ENCODE results near the gene RHBDL1. TPM values are rescaled to one million over a fixed set of nuclear protein-coding genes. Genes with fewer than 3 reads are reported as not detected.

The RHBDL1 gene
- total and polyA plus RNA-seq, 2 donors (not counting 3 experiments of a cell fraction or from before 2014, with no cell fraction given) = 1.1 to 1.8 TPM

DNA sequence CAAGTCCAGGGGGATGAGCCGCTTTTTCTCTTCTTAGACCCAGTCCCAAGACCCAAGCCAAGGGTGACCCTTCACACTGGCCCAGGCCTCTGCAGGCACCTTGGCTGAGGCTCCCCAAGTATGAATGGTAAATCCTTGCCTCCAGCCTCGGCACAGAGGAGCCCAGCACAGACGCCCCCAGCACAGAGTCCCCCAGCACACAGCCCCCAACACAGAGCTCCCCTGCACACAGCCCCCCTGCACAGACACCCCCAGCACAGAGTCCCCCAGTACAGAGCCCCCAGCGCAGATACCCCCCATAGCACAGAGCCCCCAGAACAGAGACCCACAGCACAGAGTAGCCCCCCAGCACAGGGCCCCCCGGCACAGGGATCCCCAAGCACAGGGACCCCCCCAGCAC lies 34.9 kb upstream of the RHBDL1 start:
- Histone ChIP-seq H3K4me1 (ENCODE audit: control insufficient read depth, extremely low read depth, insufficient read depth, low read length) (peaks cover 9% of the 10 kb centered on the region), H3K27me3 (ENCODE audit: control insufficient read depth in 2 of 2, insufficient read depth in 2 of 2, low read length in 2 of 2) (no peaks in the 10 kb centered on the region), H3K36me3 (ENCODE audit: control insufficient read depth in 2 of 2, extremely low read depth in 1 of 2, insufficient read depth in 2 of 2, low read length in 2 of 2) (no peaks in the 10 kb centered on the region), H2AFZ (ENCODE audit: low read depth, low read length) (no peak overlapping the region), H3K4me2 (ENCODE audit: insufficient read depth, low read length) (no peak overlapping the region), H3K79me2 (ENCODE audit: control insufficient read depth, insufficient read depth, low read length) (no peaks in the 10 kb centered on the region), H3K27ac (ENCODE audit: insufficient read depth, low read depth, low read length) (no peak overlapping the region), H3K9me3 (replicated peaks; ENCODE audit: control insufficient read depth, insufficient read depth, low read length) (no peaks in the 10 kb centered on the region), H3K4me3 (replicated peaks in 1 of 3; ENCODE audit: insufficient read depth in 1 of 3, low read depth in 1 of 3, low read length in 3 of 3) (no peak overlapping the region), H3K9me1 (replicated peaks; ENCODE audit: control insufficient read depth, extremely low read depth, insufficient read depth, low read length) (no peaks in the 10 kb centered on the region), H4K20me1 (replicated peaks; ENCODE audit: control insufficient read depth, extremely low read depth, insufficient read depth, low read length) (no peaks in the 10 kb centered on the region), H3K9ac (replicated peaks; ENCODE audit: extremely low read depth, insufficient read depth, low read length) (no peak overlapping the region)
- POLR2A ChIA-PET = no interaction called here
- CTCF ChIA-PET = interaction anchor here (0.7 kb wide), 1 partner anchor 15 kb away, joined by 3 read pairs; no protein-coding TSS in a partner anchor
- TF ChIP-seq MYC (IDR thresholded peaks at IDR 0.05; ENCODE audit: low read depth, low read length) = no peak
- no peak for TF ChIP-seq GATA2 (IDR thresholded peaks at IDR 0.05; ENCODE audit: insufficient read depth, insufficient read length, low read depth, low read length)
- no peak for TF ChIP-seq JUN (IDR thresholded peaks at IDR 0.05; ENCODE audit: borderline replicate concordance, insufficient read depth, insufficient read length, low read depth)
- TF ChIP-seq, protein P1, sequence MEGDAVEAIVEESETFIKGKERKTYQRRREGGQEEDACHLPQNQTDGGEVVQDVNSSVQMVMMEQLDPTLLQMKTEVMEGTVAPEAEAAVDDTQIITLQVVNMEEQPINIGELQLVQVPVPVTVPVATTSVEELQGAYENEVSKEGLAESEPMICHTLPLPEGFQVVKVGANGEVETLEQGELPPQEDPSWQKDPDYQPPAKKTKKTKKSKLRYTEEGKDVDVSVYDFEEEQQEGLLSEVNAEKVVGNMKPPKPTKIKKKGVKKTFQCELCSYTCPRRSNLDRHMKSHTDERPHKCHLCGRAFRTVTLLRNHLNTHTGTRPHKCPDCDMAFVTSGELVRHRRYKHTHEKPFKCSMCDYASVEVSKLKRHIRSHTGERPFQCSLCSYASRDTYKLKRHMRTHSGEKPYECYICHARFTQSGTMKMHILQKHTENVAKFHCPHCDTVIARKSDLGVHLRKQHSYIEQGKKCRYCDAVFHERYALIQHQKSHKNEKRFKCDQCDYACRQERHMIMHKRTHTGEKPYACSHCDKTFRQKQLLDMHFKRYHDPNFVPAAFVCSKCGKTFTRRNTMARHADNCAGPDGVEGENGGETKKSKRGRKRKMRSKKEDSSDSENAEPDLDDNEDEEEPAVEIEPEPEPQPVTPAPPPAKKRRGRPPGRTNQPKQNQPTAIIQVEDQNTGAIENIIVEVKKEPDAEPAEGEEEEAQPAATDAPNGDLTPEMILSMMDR (IDR thresholded peaks at IDR 0.05; ENCODE audit: extremely low read depth in 1 of 2, insufficient read depth in 1 of 2, low read depth in 1 of 2, low read length in 2 of 2) = no peak
- TF ChIP-seq FOS (IDR thresholded peaks at IDR 0.05; ENCODE audit: borderline replicate concordance, insufficient read depth, low read length) = no peak
- TF ChIP-seq POLR2AphosphoS5 (IDR thresholded peaks at IDR 0.05; ENCODE audit: insufficient read depth, low read depth, low read length) = no peak
- TF ChIP-seq EZH2 (IDR thresholded peaks at IDR 0.05; ENCODE audit: borderline replicate concordance, low read depth, low read length, severe bottlenecking) = no peak
- TF ChIP-seq, protein P2, sequence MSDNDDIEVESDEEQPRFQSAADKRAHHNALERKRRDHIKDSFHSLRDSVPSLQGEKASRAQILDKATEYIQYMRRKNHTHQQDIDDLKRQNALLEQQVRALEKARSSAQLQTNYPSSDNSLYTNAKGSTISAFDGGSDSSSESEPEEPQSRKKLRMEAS (IDR thresholded peaks at IDR 0.05; ENCODE audit: insufficient read depth, insufficient read length) = no peak
- no peak for TF ChIP-seq POLR2A (IDR thresholded peaks at IDR 0.05; ENCODE audit: low read depth, low read length)
- FAIRE-seq (no peak), DNase-seq (ENCODE audit: low read depth, low spot score) (no peak)
- no TSS peak for BruUV-seq (replicated peaks)
- dilution Hi-C loops (cut with MboI; ENCODE audit: extremely low pct_ligation_motif_present, low sequenced_read_pairs) = no loop called here
- intact Hi-C loops (cut with micrococcal nuclease) = no loop called here

Measured in endothelial cell of umbilical vein (primary cell).